ENCODE measurements around the gene RNASEH2A. TPM values are rescaled to one million over a fixed set of nuclear protein-coding genes. Genes with fewer than 3 reads are reported as not detected.

Gene RNASEH2A
- total RNA-seq, 1 donor from 2014 or later = 10.8 TPM

- Histone ChIP-seq H3K36me3 (no peaks in the 10 kb centered on the region), H3K4me1 (peaks cover 49% of the 10 kb centered on the region), H3K27ac (peak within 1 kb of the TSS; percentile 97), H3K4me3 (peak within 1 kb of the TSS; percentile 85 to 96), H3K9me3 (no peaks in the 10 kb centered on the region), H3K27me3 (no peaks in the 10 kb centered on the region)
- intact Hi-C loops (cut with DNase I) = no loop called here
- DNase-seq (ENCODE audit: extremely low spot score in 2 of 2) = peak in 1 of 2 donors; percentile 99
- TF ChIP-seq CTCF (IDR thresholded peaks at IDR 0.05) (peak in 1 of 3 experiments; percentile 12), POLR2A (IDR thresholded peaks at IDR 0.05) (peak; percentile 97 to 100), POLR2AphosphoS5 (IDR thresholded peaks at IDR 0.05; ENCODE audit: insufficient read depth in 1 of 2, low read depth in 1 of 2) (peak; percentile 99 to 100)
Measured at GRCh38 chr19:12791345-12792050, 14.9 kb upstream of the RNASEH2A start, which contains the start of gene JUNB. Gene JUNB, plus strand, starts transcription at chr19:12791486. Its CDS starts 286 bp downstream, at chr19:12791772.

GRCh38 chr19:12792051-12792852, 14.1 kb upstream of the RNASEH2A start:
- DNase-seq (ENCODE audit: extremely low spot score in 2 of 2) = peak in 1 of 2 donors; percentile 88
- peaks cover 42% of the 10 kb centered on the region for H3K4me1 ChIP-seq
- H3K36me3 ChIP-seq = no peaks in the 10 kb centered on the region
- intact Hi-C loops (cut with DNase I) = no loop called here
- no peak for TF ChIP-seq CTCF (IDR thresholded peaks at IDR 0.05)
- TF ChIP-seq POLR2AphosphoS5 (IDR thresholded peaks at IDR 0.05; ENCODE audit: insufficient read depth in 1 of 2, low read depth in 1 of 2) = peak in 1 of 2 donors; percentile 71
- peak in 1 of 2 donors; percentile 2 for TF ChIP-seq POLR2A (IDR thresholded peaks at IDR 0.05)
- no peaks in the 10 kb centered on the region for H3K27me3 ChIP-seq
- H3K4me3 ChIP-seq = peak overlapping the region; percentile 85 to 96
- peak overlapping the region; percentile 97 for H3K27ac ChIP-seq
- no peaks in the 10 kb centered on the region for H3K9me3 ChIP-seq

- peak overlapping the region; percentile 85 to 96 for H3K4me3 ChIP-seq
- no peaks in the 10 kb centered on the region for H3K9me3 ChIP-seq
- intact Hi-C loops (cut with DNase I) = no loop called here
- no peaks in the 10 kb centered on the region for H3K36me3 ChIP-seq
- peak overlapping the region; percentile 97 for H3K27ac ChIP-seq
- H3K4me1 ChIP-seq = peaks cover 36% of the 10 kb centered on the region
- DNase-seq (ENCODE audit: extremely low spot score in 2 of 2) = peak in 1 of 2 donors; percentile 88
- no peaks in the 10 kb centered on the region for H3K27me3 ChIP-seq
- TF ChIP-seq POLR2A (IDR thresholded peaks at IDR 0.05) = no peak
- TF ChIP-seq POLR2AphosphoS5 (IDR thresholded peaks at IDR 0.05; ENCODE audit: insufficient read depth in 1 of 2, low read depth in 1 of 2) = no peak
- TF ChIP-seq CTCF (IDR thresholded peaks at IDR 0.05) = no peak
Measured at GRCh38 chr19:12792853-12793289, 13.5 kb upstream of the RNASEH2A start.

- intact Hi-C loops (cut with DNase I) = no loop called here
- Histone ChIP-seq H3K36me3 (no peaks in the 10 kb centered on the region), H3K27me3 (no peaks in the 10 kb centered on the region), H3K4me1 (peaks cover 29% of the 10 kb centered on the region), H3K9me3 (no peaks in the 10 kb centered on the region), H3K4me3 (peak overlapping the region; percentile 85 to 96), H3K27ac (peak overlapping the region; percentile 97)
- peak in 1 of 2 donors; percentile 95 for DNase-seq (ENCODE audit: extremely low spot score in 2 of 2)
- TF ChIP-seq POLR2AphosphoS5 (IDR thresholded peaks at IDR 0.05; ENCODE audit: insufficient read depth in 1 of 2, low read depth in 1 of 2) = peak; percentile 90 to 92
- TF ChIP-seq CTCF (IDR thresholded peaks at IDR 0.05) = no peak
- peak; percentile 16 to 71 for TF ChIP-seq POLR2A (IDR thresholded peaks at IDR 0.05)
Measured at GRCh38 chr19:12793290-12794195, 12.8 kb upstream of the RNASEH2A start.
